OCI-LY3 (cell line): ENCODE measurements around the gene POLK.

ENCODE experiments used
- CTCF ChIP-seq: fragments of 200-600, 300-600 bp; sonication (generic); IDR thresholded peaks from 2 replicates; pipeline ENCODE4 v1.5.1; 2014; ENCODE audit warnings: antibody characterized with exemption, low read length, low read depth
- EZH2phosphoT487 ChIP-seq: fragments of 200-600 bp; shearing (Covaris generic); IDR thresholded peaks from 2 replicates; pipeline ENCODE4 v1.6.1; 2018; ENCODE audit warnings: antibody characterized with exemption, mixed run types, low read depth

GRCh38 chr5:75473463-75473862, 38.2 kb upstream of the POLK start:
- TF ChIP-seq CTCF (no peak), EZH2phosphoT487 (no peak)
